ENCODE measurements around the gene ARHGEF7.

DNA sequence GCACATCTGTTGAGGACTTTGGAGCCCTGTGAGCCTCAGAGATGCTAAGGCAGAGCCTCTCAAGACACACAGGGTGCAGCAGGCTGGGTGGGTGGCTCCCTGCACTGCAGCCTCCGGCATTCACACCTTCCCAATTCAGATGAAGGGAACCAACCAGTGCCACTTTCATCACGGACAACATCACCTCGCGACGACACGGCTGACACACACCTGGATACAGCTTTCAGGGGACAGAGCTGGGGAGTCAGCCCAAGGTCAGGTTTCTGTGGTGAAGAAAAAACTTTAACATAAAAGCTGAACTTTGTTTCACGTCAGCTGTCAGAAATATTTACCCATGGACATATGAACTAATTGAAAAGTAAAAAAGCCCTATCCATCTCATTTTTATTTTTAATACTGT lies 24.9 kb upstream of the ARHGEF7 start:
- TF ChIP-seq, protein P1, sequence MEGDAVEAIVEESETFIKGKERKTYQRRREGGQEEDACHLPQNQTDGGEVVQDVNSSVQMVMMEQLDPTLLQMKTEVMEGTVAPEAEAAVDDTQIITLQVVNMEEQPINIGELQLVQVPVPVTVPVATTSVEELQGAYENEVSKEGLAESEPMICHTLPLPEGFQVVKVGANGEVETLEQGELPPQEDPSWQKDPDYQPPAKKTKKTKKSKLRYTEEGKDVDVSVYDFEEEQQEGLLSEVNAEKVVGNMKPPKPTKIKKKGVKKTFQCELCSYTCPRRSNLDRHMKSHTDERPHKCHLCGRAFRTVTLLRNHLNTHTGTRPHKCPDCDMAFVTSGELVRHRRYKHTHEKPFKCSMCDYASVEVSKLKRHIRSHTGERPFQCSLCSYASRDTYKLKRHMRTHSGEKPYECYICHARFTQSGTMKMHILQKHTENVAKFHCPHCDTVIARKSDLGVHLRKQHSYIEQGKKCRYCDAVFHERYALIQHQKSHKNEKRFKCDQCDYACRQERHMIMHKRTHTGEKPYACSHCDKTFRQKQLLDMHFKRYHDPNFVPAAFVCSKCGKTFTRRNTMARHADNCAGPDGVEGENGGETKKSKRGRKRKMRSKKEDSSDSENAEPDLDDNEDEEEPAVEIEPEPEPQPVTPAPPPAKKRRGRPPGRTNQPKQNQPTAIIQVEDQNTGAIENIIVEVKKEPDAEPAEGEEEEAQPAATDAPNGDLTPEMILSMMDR (IDR thresholded peaks at IDR 0.05; ENCODE audit: low read length), result no peak
- no peak for TF ChIP-seq EZH2 (IDR thresholded peaks at IDR 0.05; ENCODE audit: borderline replicate concordance, low read length)
